HG02943 (cell line): Measurements from ENCODE around the gene FTO.
"Not testable (repeated sequence)": the region's sequence is repeated elsewhere in the genome, so short reads cannot be mapped to it uniquely, and the experiment has no call there.

Experiments
- ATAC-seq: cut with Tn5 transposase; IDR thresholded peaks from one replicate; pipeline ENCODE4 v1.9.1; 2021; ENCODE audit warnings: mild to moderate bottlenecking, low read depth, moderate library complexity; ENCODE audit not compliant: unreplicated experiment

FTO gene

GRCh38 chr16:53817117-53817755 is 113.3 kb downstream of the FTO start:
- ATAC-seq: no peak

- ATAC-seq: no peak
These were observed 114.0 kb downstream of the FTO start for GRCh38 chr16:53817812-53818550.

- no peak for ATAC-seq
These were observed 117.5 kb downstream of the FTO start for GRCh38 chr16:53821487-53821886.

GRCh38 chr16:53821957-53822625 is 118.1 kb downstream of the FTO start:
- no peak for ATAC-seq

- ATAC-seq: no peak
These were observed 119.1 kb downstream of the FTO start for GRCh38 chr16:53822936-53823529.

GRCh38 chr16:53826658-53827057 is 122.7 kb downstream of the FTO start:
- no peak for ATAC-seq

GRCh38 chr16:53827741-53828140 is 123.8 kb downstream of the FTO start:
- ATAC-seq: no peak

- no peak for ATAC-seq
These were observed 125.3 kb downstream of the FTO start for GRCh38 chr16:53829186-53829747.

- no peak for ATAC-seq
These were observed 129.1 kb downstream of the FTO start for GRCh38 chr16:53832896-53833544.

GRCh38 chr16:53836142-53836541 is 132.2 kb downstream of the FTO start:
- ATAC-seq: no peak

GRCh38 chr16:53836680-53837079 is 132.7 kb downstream of the FTO start:
- no peak for ATAC-seq

GRCh38 chr16:53837426-53837825 is 133.5 kb downstream of the FTO start:
- ATAC-seq: no peak

GRCh38 chr16:53839150-53839549 is 135.2 kb downstream of the FTO start:
- ATAC-seq: no peak

- ATAC-seq: peak; percentile 87
These were observed 136.5 kb downstream of the FTO start for GRCh38 chr16:53840456-53840855.

GRCh38 chr16:53841884-53842283 is 137.9 kb downstream of the FTO start:
- ATAC-seq: no peak

- ATAC-seq: no peak
These were observed 139.1 kb downstream of the FTO start for GRCh38 chr16:53843084-53843483.

- ATAC-seq: no peak
These were observed 140.8 kb downstream of the FTO start for GRCh38 chr16:53844804-53845203.

- not testable (repeated sequence) for ATAC-seq
These were observed 142.6 kb downstream of the FTO start for GRCh38 chr16:53846549-53846948.

GRCh38 chr16:53846971-53847370 is 143.0 kb downstream of the FTO start:
- ATAC-seq: no peak

- no peak for ATAC-seq
These were observed 144.5 kb downstream of the FTO start for GRCh38 chr16:53848277-53848942.
